ENCODE measurements around the gene HCN4. TPM values are rescaled to one million over a fixed set of nuclear protein-coding genes. Genes with fewer than 3 reads are reported as not detected.

The HCN4 gene
- total RNA-seq, 1 donor from 2014 or later = not detected

DNA sequence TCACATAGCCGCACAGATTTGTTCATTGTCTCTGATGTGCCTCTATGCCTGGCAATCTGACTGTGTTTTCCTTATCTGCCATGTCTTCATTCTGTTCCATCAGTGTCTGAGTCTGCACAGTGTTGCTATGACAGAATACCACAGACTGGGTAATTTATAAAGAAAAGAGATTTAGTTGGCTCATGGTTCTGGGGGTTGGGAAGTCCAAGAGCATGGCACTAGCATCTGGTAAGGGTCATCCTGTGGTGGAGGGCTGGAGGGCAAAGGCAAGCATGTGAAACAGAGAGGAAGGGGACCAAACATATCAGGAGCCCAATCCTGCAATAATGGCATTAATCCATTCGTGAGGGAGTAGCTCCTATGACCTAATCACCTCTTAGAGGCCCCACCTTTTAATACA is 11.9 kb upstream of the HCN4 start:
- intact Hi-C loops (cut with micrococcal nuclease) = no loop called here

GRCh38 chr15:73378089-73378488 is 9.3 kb upstream of the HCN4 start:
- intact Hi-C loops (cut with micrococcal nuclease) = no loop called here

DNA sequence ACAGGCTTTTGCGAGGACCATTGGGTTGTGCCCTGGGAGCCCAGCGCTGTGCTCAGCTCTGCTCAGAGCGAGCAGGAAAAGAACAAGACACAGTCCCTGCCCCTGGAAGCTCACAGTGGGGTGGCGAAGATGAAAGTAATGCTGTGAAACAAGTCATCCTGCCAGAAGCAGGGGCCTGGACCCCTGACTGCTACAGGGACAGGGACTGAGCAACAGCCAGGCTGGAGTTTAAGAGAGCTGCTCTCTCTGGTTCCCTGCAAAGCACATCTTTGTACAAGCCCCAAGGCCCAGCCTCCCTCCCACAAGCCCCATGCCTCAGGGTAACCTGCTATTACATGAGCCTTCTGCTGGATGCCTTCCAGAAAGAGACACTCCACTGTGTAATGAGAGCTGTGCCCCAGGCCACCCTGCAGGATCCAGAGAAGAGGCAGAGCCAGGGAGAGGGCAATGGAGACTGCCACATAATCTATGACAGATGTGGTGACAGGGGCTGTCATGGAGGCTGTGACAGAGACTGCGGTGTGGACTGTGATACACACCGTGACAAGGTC is 7.1 kb upstream of the HCN4 start:
- intact Hi-C loops (cut with micrococcal nuclease) = no loop called here

DNA sequence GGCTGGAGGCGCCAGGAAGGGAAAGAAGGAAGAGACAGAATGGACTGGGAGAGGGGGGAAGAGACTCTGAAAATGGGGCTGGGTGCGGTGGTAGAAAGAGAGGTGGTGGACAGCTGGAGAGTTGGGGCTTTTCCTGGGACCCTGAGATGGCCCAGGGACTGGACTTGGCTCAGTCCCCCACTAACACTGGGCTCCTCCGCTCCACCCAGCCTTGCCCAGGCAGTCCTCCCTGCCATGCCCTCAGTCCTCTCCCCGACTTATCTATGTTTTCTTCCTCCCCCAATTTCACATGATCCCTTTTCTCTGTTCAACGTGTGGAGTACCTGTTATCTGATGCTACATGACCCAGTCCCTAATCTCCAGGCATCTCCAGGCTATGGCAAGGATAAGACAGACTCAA is 6.3 kb upstream of the HCN4 start:
- intact Hi-C loops (cut with micrococcal nuclease) = no loop called here

DNA sequence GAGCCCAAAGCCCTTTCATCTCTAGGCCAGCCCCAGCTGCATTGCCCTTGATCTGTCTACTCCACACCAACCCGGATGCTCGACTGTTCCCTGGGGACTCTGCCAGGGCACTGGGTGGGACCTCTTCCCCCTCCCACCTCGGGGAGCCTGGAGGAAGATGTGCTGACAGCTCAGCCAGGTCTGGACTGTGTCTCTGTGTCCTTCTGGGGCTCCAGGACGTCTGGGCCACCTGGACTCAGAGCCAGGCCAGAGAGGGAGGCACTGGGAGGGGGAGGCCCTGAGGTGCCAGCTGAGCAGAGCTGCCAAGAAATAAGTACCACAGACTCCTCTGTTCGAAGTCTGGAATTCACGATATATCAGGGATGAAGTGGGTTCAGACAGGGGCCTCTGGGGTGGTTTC is 5.8 kb upstream of the HCN4 start:
- intact Hi-C loops (cut with micrococcal nuclease) = no loop called here

DNA sequence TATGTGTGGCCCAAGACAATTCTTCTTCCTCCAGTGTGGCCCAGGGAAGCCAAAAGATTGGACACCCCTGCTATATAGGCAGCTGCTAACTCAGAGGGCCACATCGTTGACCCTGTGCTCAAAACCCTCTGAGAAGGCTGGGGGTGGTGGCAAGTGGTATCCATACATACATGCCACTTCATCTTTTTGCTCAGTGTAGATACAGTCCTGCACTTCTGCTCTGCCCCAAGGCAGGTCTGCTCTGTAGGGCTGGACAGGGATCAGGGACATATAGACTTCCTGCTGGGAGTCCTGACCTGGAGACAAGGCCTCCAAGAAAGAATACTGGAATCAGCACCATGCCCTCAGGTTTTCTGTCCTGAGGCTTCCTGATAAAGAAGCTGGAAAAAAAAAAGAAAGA is 4.5 kb upstream of the HCN4 start:
- intact Hi-C loops (cut with micrococcal nuclease) = no loop called here

DNA sequence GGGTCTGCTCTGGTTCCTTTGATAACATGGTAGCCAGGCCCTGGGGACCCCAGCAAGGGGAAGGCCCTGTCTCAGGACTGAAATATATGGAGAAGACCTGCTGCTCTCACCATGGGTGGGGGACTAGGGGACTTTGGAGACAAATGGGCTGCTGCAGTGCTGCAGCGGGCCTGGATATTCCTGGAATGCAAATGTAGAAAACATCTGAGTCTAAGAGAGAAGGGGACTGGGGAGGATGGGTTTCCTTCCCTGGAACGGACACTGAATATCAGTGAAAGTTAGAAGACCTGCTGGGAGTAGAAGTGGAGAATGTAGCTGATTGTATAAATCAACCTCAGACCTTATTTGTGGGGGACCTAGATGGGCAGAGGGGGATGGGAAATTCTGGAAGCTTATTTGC is 3.1 kb upstream of the HCN4 start:
- intact Hi-C loops (cut with micrococcal nuclease) = no loop called here

GRCh38 chr15:73370151-73370550 is 1.4 kb upstream of the HCN4 start:
- intact Hi-C loops (cut with micrococcal nuclease) = no loop called here

DNA sequence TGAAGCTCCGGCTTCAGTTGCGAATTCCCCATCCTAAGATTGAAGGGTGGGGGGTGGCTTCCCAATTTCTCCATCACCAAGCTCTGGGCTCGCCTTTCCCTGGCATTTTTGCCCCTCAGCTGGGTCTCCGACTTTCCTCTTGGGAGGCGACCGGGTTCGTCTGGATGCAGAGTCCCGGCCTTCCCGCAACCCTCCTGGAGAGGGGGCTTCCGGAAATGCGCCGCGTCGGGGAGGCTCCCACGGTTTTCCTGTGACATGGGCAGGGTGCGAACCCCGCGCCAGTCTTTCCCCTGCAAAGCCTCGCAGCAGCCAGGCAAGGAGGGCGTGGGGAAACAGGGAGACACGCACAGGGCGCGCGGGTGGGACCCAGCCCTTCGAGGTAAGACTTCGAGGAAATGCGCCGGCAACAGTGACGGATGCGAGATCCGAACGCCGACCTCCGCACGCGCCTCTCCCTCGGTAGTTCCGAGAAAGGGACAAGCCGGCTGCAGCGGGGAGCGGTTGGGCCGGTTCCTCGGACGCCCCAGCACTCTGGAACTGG is 466 bp upstream of the HCN4 start:
- intact Hi-C loops (cut with micrococcal nuclease) = no loop called here

DNA sequence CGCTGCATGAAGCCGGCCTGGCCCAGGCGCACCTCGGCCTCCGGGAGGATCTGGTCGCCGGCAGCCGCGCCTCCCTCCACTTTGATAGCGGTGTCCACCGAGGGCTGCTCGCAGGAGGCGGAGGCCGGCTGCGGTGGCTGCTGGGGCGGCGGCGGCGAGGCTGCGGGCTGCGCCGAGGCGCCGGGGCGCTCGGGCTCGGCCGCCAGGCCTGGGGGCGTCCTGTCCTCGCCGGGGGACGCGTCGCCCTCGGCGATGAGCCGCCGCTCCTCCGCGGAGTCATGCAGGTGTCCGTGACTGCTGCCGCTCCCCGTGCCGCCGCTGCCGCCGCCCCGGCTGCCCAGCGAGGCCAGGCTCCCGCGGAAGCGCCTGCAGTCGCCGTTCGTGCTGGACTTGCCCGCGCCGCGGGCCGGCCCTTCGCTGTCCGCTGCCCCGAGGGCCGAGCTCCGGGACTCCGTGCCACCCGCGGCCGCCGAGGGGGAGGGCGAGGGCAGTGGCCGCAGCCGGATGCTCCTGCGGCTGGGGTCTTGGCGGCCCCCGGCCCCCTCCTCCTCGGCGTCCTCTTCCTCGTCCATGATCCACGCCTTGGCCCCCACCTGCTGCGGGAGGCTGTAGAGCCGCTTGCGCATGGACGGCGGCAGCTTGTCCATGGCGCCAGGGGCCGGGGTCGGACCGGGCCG is 996 bp downstream of the HCN4 start:
- intact Hi-C loops (cut with micrococcal nuclease) = no loop called here

- intact Hi-C loops (cut with micrococcal nuclease) = no loop called here
These were observed 1.8 kb downstream of the HCN4 start for GRCh38 chr15:73366766-73367623.

DNA sequence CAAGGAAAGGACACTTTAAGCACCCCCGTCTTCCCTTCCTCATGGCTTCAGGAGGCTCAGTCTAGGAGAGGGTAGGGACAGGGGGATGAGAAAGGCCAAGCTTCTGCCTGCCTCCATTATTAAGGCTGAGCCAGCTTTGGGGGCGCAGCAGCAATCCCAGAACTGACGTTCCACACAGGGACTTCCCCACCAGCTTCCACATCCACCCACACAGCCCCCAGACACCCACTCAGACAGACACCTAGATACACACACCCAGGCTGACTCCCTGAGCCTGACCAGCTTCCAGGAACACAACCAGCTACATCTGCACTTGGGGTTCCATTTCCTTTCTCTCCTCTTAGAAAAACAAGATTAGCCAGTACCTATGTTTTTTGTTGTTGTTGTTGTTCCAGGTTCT is 4.7 kb downstream of the HCN4 start:
- intact Hi-C loops (cut with micrococcal nuclease) = no loop called here

DNA sequence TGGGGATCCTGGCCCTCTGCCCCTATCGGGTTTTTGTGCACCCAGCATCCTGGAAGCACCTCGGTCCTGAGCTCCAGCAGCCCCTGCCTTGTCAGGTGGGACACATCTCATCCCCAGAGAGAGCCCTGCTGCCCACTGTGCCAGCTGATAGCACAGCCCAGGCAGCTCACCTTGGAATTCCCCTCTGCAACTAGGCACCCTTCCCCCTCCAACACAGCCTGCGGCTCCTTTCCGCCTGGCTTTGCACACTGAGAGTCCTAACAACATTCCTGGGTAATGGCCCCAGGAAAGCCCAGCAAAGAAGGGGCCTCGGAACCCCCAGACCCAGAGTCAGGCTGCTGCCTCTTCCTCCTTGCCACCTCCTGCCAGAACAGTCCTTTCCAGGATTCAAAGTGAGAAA is 5.9 kb downstream of the HCN4 start:
- intact Hi-C loops (cut with micrococcal nuclease) = no loop called here

- intact Hi-C loops (cut with micrococcal nuclease) = no loop called here
These were observed 7.4 kb downstream of the HCN4 start for GRCh38 chr15:73361337-73361736.

- intact Hi-C loops (cut with micrococcal nuclease) = no loop called here
These were observed 9.1 kb downstream of the HCN4 start for GRCh38 chr15:73359651-73360050.

GRCh38 chr15:73357999-73358665 is 10.6 kb downstream of the HCN4 start:
- intact Hi-C loops (cut with micrococcal nuclease) = no loop called here

DNA sequence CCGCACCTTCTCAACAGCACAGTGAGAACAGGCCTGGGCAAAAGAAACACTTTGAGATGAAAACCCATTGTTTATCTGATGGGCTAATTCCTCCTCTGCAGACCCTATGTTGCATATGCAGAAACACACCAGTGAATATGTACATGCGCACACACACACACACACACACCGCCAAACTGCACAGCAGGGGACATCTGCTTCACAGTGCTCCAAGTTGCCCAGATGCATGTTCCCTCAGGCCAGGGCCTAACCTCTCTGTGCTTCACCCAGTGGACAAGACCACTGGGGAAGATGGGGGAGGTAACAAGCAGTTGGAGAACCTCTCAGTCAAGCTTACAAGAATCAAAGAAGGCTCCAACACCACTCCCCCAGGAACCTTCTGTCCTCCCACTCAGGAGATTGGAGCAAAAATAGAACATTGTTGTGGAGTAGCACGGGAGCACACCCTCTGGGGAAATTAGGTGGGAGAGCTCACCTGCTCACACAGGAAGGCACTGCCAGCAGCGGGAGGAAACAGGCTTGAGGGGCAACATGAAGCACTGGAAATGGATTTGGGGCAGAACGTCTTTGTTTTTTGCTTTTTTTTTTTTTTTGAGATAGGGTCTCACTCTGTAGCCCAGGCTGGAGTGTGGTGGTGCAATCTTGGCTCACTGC is 13.0 kb downstream of the HCN4 start:
- intact Hi-C loops (cut with micrococcal nuclease) = no loop called here

- intact Hi-C loops (cut with micrococcal nuclease) = no loop called here
These were observed 14.5 kb downstream of the HCN4 start for GRCh38 chr15:73354241-73354640.

DNA sequence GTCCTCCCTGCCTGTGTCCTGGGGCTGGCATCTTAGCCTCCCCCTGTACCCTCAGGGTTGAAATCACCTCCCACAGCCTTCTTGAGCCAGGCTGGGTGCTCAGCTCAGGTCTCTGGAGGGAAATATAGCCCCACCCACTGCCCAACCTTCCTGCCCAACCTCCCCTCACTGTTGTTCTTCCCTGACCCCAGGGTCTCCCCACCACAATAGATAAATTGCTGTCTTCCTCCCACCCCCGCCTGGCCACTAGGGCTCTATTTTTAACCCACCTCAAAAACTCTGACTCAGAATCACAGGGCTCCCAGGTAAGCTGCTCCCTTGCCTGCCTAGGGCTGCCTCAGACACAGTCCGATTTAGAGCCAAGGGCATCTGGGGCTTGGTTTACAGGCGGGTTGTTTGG is 15.0 kb downstream of the HCN4 start:
- intact Hi-C loops (cut with micrococcal nuclease) = no loop called here

DNA sequence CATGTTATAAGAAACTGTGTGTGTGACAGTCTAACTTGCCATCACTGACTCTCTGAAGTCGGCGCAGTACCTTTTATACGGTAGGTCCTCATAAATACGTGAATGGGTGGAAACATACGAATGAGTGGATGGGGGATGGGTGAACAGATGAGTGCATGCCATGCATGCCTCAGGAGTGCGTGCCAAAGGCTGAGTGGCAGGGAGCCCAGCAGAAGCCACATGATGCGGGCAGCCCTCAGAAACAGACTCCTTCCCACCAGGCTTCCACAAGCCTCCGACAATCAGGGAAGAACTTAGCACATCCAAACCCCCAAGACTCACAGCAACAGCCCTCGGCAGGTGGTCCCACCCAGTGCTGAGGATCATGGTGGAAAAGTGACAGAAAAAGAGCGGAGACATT is 16.7 kb downstream of the HCN4 start:
- intact Hi-C loops (cut with micrococcal nuclease) = no loop called here

DNA sequence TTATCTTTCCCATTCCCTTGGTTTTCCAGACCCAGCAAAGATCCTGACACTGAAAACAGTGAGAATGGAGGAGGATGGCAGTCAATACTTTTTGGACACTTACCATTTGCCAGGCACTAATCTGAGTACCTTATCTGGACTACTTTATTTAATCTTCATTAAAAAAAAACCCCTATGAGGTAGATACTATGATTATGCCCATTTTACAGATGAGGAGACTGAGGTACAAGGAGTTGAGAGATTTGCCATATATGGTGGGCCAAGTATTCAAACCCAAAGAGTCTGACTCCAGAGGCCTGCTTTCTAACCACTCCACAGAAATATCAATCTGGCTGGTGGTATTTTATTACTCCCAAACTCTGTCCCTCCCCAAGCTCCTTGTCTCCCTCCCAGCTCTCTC is 19.6 kb downstream of the HCN4 start:
- intact Hi-C loops (cut with micrococcal nuclease) = no loop called here
